SU-DHL-6 (cell line): ENCODE data around the gene CAMK1D.

ENCODE experiments used
- CTCF ChIP-seq: fragments of 200-600 bp; sonication (generic); IDR thresholded peaks from one replicate; pipeline ENCODE4 v1.5.1; 2017; ENCODE audit warnings: antibody characterized with exemption, mild to moderate bottlenecking, low read length, moderate library complexity; ENCODE audit not compliant: insufficient read depth, poor library complexity, severe bottlenecking
- EZH2phosphoT487 ChIP-seq: fragments of 200-600 bp; sonication (generic), shearing (Covaris generic); conservative IDR thresholded peaks from 2 replicates; pipeline ENCODE4 v1.6.1; 2018; ENCODE audit warnings: mild to moderate bottlenecking, antibody characterized with exemption, low read length, moderate library complexity, mixed read lengths

- TF ChIP-seq CTCF (no peak), EZH2phosphoT487 (no peak)
Observed at GRCh38 chr10:12372846-12373245, 23.5 kb downstream of the CAMK1D start.
